Nephron (organoid): ENCODE results near the gene LPCAT1.

Source experiments
- H3K27ac Mint-ChIP-seq, 3 experiments: 2 replicates each; pipeline ENCODE4 v1.8.0; 2020; ENCODE audit warnings: mixed read lengths in 3 of 3, mild to moderate bottlenecking in 2 of 3, moderate library complexity in 1 of 3
- H3K27me3 Mint-ChIP-seq: 2 replicates; pipeline ENCODE4 v1.8.0; 2021; ENCODE audit warnings: low read depth, mild to moderate bottlenecking, moderate library complexity, mixed read lengths
- H3K36me3 Mint-ChIP-seq: 2 replicates; pipeline ENCODE4 v1.8.0; 2020; ENCODE audit warnings: low read depth, mixed read lengths
- H3K4me1 Mint-ChIP-seq: 2 replicates; pipeline ENCODE4 v1.8.0; 2020; ENCODE audit warnings: mixed read lengths
- H3K4me3 Mint-ChIP-seq, 3 experiments: 2 replicates each; pipeline ENCODE4 v1.8.0; 2020; ENCODE audit warnings: mild to moderate bottlenecking in 3 of 3, mixed read lengths in 3 of 3, moderate library complexity in 2 of 3
- H3K9me3 Mint-ChIP-seq: 2 replicates; pipeline ENCODE4 v1.8.0; 2020; ENCODE audit warnings: mixed read lengths
- CTCF ChIP-seq, 3 experiments: fragments of 200-600 bp; sonication (generic); IDR thresholded peaks; one replicate each; pipeline ENCODE4 v1.5.0; 2021; ENCODE audit warnings: antibody characterized with exemption in 3 of 3; ENCODE audit not compliant: unreplicated experiment in 3 of 3

LPCAT1 gene

GRCh38 chr5:1498623-1499416, 24.9 kb downstream of the LPCAT1 start:
- no peaks in the 10 kb centered on the region for H3K27me3 Mint-ChIP-seq
- H3K36me3 Mint-ChIP-seq: peaks cover 20% of the 10 kb centered on the region
- TF ChIP-seq CTCF (IDR thresholded peaks at IDR 0.05; ENCODE audit: unreplicated experiment in 3 of 3): no peak
- H3K27ac Mint-ChIP-seq: peak overlapping the region in 2 of 3 experiments; percentile 5 to 34
- peaks cover 33% of the 10 kb centered on the region for H3K4me1 Mint-ChIP-seq
- H3K9me3 Mint-ChIP-seq: no peaks in the 10 kb centered on the region
- H3K4me3 Mint-ChIP-seq: no peak overlapping the region

- Mint-ChIP-seq H3K4me1 (peaks cover 25% of the 10 kb centered on the region), H3K36me3 (peaks cover 23% of the 10 kb centered on the region), H3K4me3 (no peak overlapping the region), H3K27me3 (no peaks in the 10 kb centered on the region), H3K9me3 (no peaks in the 10 kb centered on the region), H3K27ac (peak overlapping the region in 2 of 3 experiments; percentile 5 to 34)
- no peak for TF ChIP-seq CTCF (IDR thresholded peaks at IDR 0.05; ENCODE audit: unreplicated experiment in 3 of 3)
Observed at GRCh38 chr5:1497795-1498622, 25.8 kb downstream of the LPCAT1 start.

GRCh38 chr5:1497242-1497777, 26.4 kb downstream of the LPCAT1 start:
- no peak for TF ChIP-seq CTCF (IDR thresholded peaks at IDR 0.05; ENCODE audit: unreplicated experiment in 3 of 3)
- no peak overlapping the region for H3K27ac Mint-ChIP-seq
- H3K9me3 Mint-ChIP-seq: no peaks in the 10 kb centered on the region
- peaks cover 26% of the 10 kb centered on the region for H3K36me3 Mint-ChIP-seq
- H3K27me3 Mint-ChIP-seq: no peaks in the 10 kb centered on the region
- H3K4me3 Mint-ChIP-seq: no peak overlapping the region
- peaks cover 25% of the 10 kb centered on the region for H3K4me1 Mint-ChIP-seq

- Mint-ChIP-seq H3K27me3 (no peaks in the 10 kb centered on the region), H3K4me3 (no peak overlapping the region), H3K9me3 (no peaks in the 10 kb centered on the region), H3K4me1 (peaks cover 25% of the 10 kb centered on the region), H3K36me3 (peaks cover 39% of the 10 kb centered on the region), H3K27ac (no peak overlapping the region)
- TF ChIP-seq CTCF (IDR thresholded peaks at IDR 0.05; ENCODE audit: unreplicated experiment in 3 of 3): no peak
Observed at GRCh38 chr5:1495525-1495897, 28.2 kb downstream of the LPCAT1 start.

- TF ChIP-seq CTCF (IDR thresholded peaks at IDR 0.05; ENCODE audit: unreplicated experiment in 3 of 3): no peak
- no peak overlapping the region for H3K4me3 Mint-ChIP-seq
- H3K27me3 Mint-ChIP-seq: no peaks in the 10 kb centered on the region
- H3K36me3 Mint-ChIP-seq: peaks cover 39% of the 10 kb centered on the region
- no peaks in the 10 kb centered on the region for H3K9me3 Mint-ChIP-seq
- H3K4me1 Mint-ChIP-seq: peaks cover 19% of the 10 kb centered on the region
- H3K27ac Mint-ChIP-seq: no peak overlapping the region
Observed at GRCh38 chr5:1494780-1495524, 28.8 kb downstream of the LPCAT1 start.
